Measurements from ENCODE around the gene SLC16A3.
"Not testable (repeated sequence)": the region's sequence is repeated elsewhere in the genome, so short reads cannot be mapped to it uniquely, and the experiment has no call there.

Gene SLC16A3

DNA sequence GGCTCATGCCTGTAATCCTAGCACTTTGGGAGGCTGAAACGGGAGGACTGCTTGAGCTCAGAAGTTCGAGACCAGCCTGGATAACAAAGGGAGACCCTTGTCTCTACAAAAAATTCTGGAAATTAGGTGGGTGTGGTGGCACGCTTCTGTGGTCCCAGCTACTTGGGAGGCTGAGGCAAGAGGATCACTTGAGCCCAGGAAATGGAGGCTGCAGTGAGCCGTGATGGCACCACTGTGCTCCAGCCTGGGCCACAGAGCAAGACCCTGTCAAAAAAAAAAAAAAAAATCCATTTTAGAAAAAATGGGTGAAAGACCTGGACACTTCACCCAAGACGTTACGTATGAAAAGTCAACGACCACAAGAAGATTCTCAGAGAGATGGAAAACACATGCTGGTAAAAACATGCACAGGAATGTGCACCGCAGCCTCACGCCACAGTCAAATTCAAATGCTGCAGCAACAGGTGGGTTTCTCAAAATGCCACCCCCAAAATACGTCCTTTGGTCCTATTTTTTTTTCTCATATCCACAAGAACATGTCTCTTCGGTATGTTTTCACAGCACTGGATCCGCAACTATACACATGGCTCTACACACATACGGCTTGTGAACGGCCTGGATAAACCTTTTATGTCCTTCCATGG lies 27.5 kb downstream of the SLC16A3 start:
- Histone ChIP-seq H3K4me2 (ENCODE audit: low read depth, low read length, poor library complexity, severe bottlenecking) (no peak overlapping the region), H3K9ac (ENCODE audit: low read depth, low read length, poor library complexity, severe bottlenecking) (no peak overlapping the region), H3K36me3 (ENCODE audit: insufficient read depth, low read length) (peaks cover 84% of the 10 kb centered on the region; the same call in 1 of the 2 replicates), H3K79me2 (ENCODE audit: insufficient read depth, low read length) (peaks cover 68% of the 10 kb centered on the region), H4K20me1 (ENCODE audit: insufficient read depth, low read length, poor library complexity, severe bottlenecking) (peaks cover 51% of the 10 kb centered on the region), H3K4me1 (ENCODE audit: insufficient read depth, low read length, poor library complexity, severe bottlenecking) (no peaks in the 10 kb centered on the region), H3K4me3 (ENCODE audit: low read length, poor library complexity, severe bottlenecking) (no peak overlapping the region), H3K27me3 (ENCODE audit: insufficient read depth, low read length, poor library complexity, severe bottlenecking) (no peaks in the 10 kb centered on the region), H3K9me3 (ENCODE audit: insufficient read depth, low read depth, low read length) (no peaks in the 10 kb centered on the region), H3F3A (ENCODE audit: low read depth) (no peaks in the 10 kb centered on the region; the same call in 1 of the 2 replicates), H3K9me2 (replicated peaks; ENCODE audit: low read depth, low read length) (no peaks in the 10 kb centered on the region), H2AFZ (ENCODE audit: low read length) (no peak overlapping the region)
- TF ChIP-seq, protein P1, sequence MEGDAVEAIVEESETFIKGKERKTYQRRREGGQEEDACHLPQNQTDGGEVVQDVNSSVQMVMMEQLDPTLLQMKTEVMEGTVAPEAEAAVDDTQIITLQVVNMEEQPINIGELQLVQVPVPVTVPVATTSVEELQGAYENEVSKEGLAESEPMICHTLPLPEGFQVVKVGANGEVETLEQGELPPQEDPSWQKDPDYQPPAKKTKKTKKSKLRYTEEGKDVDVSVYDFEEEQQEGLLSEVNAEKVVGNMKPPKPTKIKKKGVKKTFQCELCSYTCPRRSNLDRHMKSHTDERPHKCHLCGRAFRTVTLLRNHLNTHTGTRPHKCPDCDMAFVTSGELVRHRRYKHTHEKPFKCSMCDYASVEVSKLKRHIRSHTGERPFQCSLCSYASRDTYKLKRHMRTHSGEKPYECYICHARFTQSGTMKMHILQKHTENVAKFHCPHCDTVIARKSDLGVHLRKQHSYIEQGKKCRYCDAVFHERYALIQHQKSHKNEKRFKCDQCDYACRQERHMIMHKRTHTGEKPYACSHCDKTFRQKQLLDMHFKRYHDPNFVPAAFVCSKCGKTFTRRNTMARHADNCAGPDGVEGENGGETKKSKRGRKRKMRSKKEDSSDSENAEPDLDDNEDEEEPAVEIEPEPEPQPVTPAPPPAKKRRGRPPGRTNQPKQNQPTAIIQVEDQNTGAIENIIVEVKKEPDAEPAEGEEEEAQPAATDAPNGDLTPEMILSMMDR (conservative IDR thresholded peaks at IDR 0.05; ENCODE audit: low read length) = no peak
- TF ChIP-seq EZH2phosphoT487 (IDR thresholded peaks at IDR 0.05; ENCODE audit: borderline replicate concordance) = no peak

DNA sequence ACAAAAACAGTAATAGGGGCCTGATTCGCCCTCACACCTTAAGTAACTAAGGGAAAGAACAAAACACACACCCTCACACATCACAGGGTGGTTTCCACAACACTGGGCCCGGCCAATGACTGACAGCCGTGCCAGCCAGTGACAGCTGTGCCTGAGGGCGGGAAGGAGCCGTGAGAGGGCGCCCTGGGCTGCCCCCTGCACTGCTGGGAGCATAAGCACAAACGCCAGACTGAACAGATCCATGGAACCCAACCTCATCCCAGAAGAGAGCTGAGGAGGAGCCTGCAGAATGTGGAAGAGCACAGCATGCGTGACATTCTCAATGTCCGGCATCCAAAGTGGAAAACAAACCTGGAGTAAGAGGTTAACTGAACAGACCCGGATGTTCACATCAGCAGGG lies 28.6 kb downstream of the SLC16A3 start:
- Histone ChIP-seq H3K36me3 (ENCODE audit: insufficient read depth, low read length) (peaks cover 84% of the 10 kb centered on the region; the same call in 1 of the 2 replicates), H3K79me2 (ENCODE audit: insufficient read depth, low read length) (peaks cover 69% of the 10 kb centered on the region)
- TF ChIP-seq, protein P1 (conservative IDR thresholded peaks at IDR 0.05; ENCODE audit: low read length) = no peak
- TF ChIP-seq EZH2phosphoT487 (IDR thresholded peaks at IDR 0.05; ENCODE audit: borderline replicate concordance) = no peak

DNA sequence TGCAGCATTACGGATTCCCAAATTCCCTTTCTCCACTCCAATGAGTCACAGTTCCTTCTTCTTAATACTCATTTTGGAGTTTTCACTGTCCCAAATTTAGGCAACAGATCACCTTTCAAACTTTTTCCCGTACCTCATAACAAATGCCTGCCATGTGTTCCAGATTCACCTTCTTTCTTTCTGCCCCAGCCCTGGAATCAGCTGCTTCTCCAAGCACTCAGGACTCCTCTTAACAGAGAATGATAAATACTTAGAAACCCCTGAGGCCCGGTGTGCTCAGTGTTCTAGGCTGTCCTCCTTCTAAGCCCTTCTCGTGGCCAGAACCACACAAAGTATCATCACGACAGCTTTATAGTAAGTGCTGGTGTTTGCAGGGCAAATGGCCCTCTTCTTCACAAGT lies 29.7 kb downstream of the SLC16A3 start:
- peaks cover 69% of the 10 kb centered on the region for H3K79me2 ChIP-seq (ENCODE audit: insufficient read depth, low read length)
- no peak overlapping the region for H3K9ac ChIP-seq (ENCODE audit: low read depth, low read length, poor library complexity, severe bottlenecking)
- H2AFZ ChIP-seq (ENCODE audit: low read length) = no peak overlapping the region
- H3K4me1 ChIP-seq (ENCODE audit: insufficient read depth, low read length, poor library complexity, severe bottlenecking) = no peaks in the 10 kb centered on the region
- no peak overlapping the region for H3K4me2 ChIP-seq (ENCODE audit: low read depth, low read length, poor library complexity, severe bottlenecking)
- H3K27me3 ChIP-seq (ENCODE audit: insufficient read depth, low read length, poor library complexity, severe bottlenecking) = no peaks in the 10 kb centered on the region
- no peaks in the 10 kb centered on the region for H3K9me2 ChIP-seq (replicated peaks; ENCODE audit: low read depth, low read length)
- TF ChIP-seq, protein P1 (conservative IDR thresholded peaks at IDR 0.05; ENCODE audit: low read length) = no peak
- no peak for TF ChIP-seq EZH2phosphoT487 (IDR thresholded peaks at IDR 0.05; ENCODE audit: borderline replicate concordance)
- H3K36me3 ChIP-seq (ENCODE audit: insufficient read depth, low read length) = peaks cover 84% of the 10 kb centered on the region; the same call in 1 of the 2 replicates
- no peaks in the 10 kb centered on the region for H3K9me3 ChIP-seq (ENCODE audit: insufficient read depth, low read depth, low read length)
- no peaks in the 10 kb centered on the region; the same call in 1 of the 2 replicates for H3F3A ChIP-seq (ENCODE audit: low read depth)
- H3K4me3 ChIP-seq (ENCODE audit: low read length, poor library complexity, severe bottlenecking) = no peak overlapping the region
- peaks cover 59% of the 10 kb centered on the region for H4K20me1 ChIP-seq (ENCODE audit: insufficient read depth, low read length, poor library complexity, severe bottlenecking)

More for the DNA sequence above, 28.6 kb downstream of the SLC16A3 start:
- H3K4me3 ChIP-seq (ENCODE audit: low read length, poor library complexity, severe bottlenecking) = no peak overlapping the region
- no peaks in the 10 kb centered on the region for H3K9me2 ChIP-seq (replicated peaks; ENCODE audit: low read depth, low read length)
- H4K20me1 ChIP-seq (ENCODE audit: insufficient read depth, low read length, poor library complexity, severe bottlenecking) = peaks cover 56% of the 10 kb centered on the region
- H3K4me1 ChIP-seq (ENCODE audit: insufficient read depth, low read length, poor library complexity, severe bottlenecking) = no peaks in the 10 kb centered on the region
- no peaks in the 10 kb centered on the region; the same call in 1 of the 2 replicates for H3F3A ChIP-seq (ENCODE audit: low read depth)
- no peaks in the 10 kb centered on the region for H3K27me3 ChIP-seq (ENCODE audit: insufficient read depth, low read length, poor library complexity, severe bottlenecking)
- H3K4me2 ChIP-seq (ENCODE audit: low read depth, low read length, poor library complexity, severe bottlenecking) = no peak overlapping the region
- H3K9me3 ChIP-seq (ENCODE audit: insufficient read depth, low read depth, low read length) = no peaks in the 10 kb centered on the region
- no peak overlapping the region for H3K9ac ChIP-seq (ENCODE audit: low read depth, low read length, poor library complexity, severe bottlenecking)
- no peak overlapping the region for H2AFZ ChIP-seq (ENCODE audit: low read length)

DNA sequence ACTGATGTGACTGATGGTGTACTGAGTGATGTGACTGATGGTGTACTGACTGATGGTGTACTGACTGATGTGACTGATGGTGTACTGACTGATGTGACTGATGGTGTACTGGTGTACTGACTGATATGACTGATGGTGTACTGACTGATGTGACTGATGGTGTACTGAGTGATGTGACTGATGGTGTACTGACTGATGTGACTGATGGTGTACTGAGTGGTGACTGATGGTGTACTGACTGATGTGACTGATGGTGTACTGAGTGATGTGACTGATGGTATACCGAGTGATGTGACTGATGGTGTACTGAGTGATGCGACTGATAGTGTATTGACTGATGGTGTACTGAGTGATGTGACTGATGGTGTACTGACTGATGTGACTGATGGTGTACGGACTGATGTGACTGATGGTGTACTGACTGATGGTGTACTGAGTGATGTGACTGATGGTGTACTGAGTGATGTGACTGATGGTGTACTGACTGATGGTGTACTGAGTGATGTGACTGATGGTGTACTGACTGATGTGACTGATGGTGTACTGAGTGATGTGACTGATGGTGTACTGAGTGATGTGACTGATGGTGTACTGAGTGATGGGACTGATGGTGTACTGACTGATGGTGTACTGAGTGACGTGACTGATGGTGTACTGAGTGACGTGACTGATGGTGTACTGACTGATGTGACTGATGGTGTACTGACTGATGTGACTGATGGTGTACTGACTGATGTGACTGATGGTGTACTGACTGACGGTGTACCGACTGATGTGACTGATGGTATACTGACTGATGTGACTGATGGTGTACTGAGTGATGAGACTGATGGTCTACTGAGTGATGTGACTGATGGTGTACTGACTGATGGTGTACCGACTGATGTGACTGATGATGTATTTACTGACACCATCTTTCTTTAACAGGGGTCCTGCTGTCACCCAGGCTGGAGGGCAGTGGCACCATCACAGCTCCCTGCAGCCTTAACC lies 31.4 kb downstream of the SLC16A3 start:
- not testable (repeated sequence) for H3F3A ChIP-seq (ENCODE audit: low read depth); H3K4me1 ChIP-seq (ENCODE audit: insufficient read depth, low read length, poor library complexity, severe bottlenecking); H3K9me2 ChIP-seq (replicated peaks; ENCODE audit: low read depth, low read length); H3K9ac ChIP-seq (ENCODE audit: low read depth, low read length, poor library complexity, severe bottlenecking); H3K4me3 ChIP-seq (ENCODE audit: low read length, poor library complexity, severe bottlenecking); H3K9me3 ChIP-seq (ENCODE audit: insufficient read depth, low read depth, low read length); H3K4me2 ChIP-seq (ENCODE audit: low read depth, low read length, poor library complexity, severe bottlenecking); H2AFZ ChIP-seq (ENCODE audit: low read length); H3K27me3 ChIP-seq (ENCODE audit: insufficient read depth, low read length, poor library complexity, severe bottlenecking)
- Histone ChIP-seq H3K36me3 (ENCODE audit: insufficient read depth, low read length) (peaks cover 97% of the 10 kb centered on the region; the same call in 1 of the 2 replicates), H4K20me1 (ENCODE audit: insufficient read depth, low read length, poor library complexity, severe bottlenecking) (peaks cover 74% of the 10 kb centered on the region), H3K79me2 (ENCODE audit: insufficient read depth, low read length) (peaks cover 84% of the 10 kb centered on the region)
